ENCODE results near the gene C16orf96. TPM values are rescaled to one million over a fixed set of nuclear protein-coding genes. Genes with fewer than 3 reads are reported as not detected.

Gene C16orf96
- total and polyA plus RNA-seq, 2 of the 13 experiments (the other 11 are each of a cell fraction or from before 2014, with no cell fraction given) = 0.03 TPM; not detected in 1

DNA sequence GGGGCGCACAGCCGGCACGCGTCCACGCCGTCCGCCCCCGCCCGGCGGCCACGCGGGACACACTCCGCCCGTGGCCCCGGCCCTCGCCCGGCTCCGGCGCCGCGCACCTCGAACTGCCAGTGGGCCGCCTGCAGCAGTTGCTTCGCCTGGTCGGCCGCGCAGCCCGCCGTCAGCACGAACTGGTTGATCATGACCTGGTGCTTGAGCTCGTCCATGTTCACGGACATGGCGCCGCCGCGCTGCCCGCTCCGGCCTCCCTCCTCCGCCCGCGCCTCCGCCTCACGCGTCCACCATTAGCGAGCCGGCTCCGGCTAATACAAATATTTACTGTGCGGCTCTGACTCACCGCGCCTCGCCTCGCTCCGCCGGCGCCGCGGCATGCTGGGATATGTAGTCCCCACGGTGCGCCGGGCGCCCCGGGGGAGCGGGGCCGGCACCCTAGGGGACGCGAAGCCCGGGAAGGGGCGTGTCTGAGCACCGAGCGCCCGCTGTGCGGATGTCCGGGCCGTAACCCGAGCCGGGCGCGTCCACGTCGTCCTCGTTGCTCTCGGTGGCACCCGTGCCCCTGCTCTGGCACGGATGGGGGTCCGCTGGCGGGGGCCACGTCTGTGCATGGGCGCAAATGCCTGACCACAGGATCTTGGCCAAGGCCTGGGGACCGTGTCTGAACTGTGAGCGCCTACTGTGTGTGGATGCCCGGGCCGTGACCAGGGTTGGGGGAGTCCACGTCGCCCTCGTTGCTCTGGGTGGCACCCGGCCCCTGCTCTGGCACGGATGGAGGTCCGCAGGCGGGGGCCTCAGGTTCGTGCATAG, 58.6 kb downstream of the C16orf96 start, which contains the start of gene UBALD1 (continued):
- 0 out of 2 replicates have a peak, but pooled peaks have one; percentile 19 for TF ChIP-seq RFX3 (CRISPR knock-in tag; IDR thresholded peaks at IDR 0.05)
- TF ChIP-seq, protein P1, sequence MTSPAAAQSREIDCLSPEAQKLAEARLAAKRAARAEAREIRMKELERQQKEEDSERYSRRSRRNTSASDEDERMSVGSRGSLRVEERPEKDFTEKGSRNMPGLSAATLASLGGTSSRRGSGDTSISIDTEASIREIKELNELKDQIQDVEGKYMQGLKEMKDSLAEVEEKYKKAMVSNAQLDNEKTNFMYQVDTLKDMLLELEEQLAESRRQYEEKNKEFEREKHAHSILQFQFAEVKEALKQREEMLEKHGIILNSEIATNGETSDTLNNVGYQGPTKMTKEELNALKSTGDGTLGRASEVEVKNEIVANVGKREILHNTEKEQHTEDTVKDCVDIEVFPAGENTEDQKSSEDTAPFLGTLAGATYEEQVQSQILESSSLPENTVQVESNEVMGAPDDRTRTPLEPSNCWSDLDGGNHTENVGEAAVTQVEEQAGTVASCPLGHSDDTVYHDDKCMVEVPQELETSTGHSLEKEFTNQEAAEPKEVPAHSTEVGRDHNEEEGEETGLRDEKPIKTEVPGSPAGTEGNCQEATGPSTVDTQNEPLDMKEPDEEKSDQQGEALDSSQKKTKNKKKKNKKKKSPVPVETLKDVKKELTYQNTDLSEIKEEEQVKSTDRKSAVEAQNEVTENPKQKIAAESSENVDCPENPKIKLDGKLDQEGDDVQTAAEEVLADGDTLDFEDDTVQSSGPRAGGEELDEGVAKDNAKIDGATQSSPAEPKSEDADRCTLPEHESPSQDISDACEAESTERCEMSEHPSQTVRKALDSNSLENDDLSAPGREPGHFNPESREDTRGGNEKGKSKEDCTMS (CRISPR knock-in tag; conservative IDR thresholded peaks at IDR 0.05) = no peak
- peak in 1 of 2 experiments; percentile 28; a peak in 1 of 4 replicates for TF ChIP-seq EP300 (IDR thresholded peaks at IDR 0.05; ENCODE audit: low read depth in 2 of 2, low read length in 2 of 2)
- peak; percentile 60 for TF ChIP-seq EP300 (CRISPR knock-in tag; IDR thresholded peaks at IDR 0.05; ENCODE audit: borderline replicate concordance)
- no peak for TF ChIP-seq NR3C1 (CRISPR knock-in tag; IDR thresholded peaks at IDR 0.05)
- TF ChIP-seq ISX (CRISPR knock-in tag; conservative IDR thresholded peaks at IDR 0.05) = no peak
- no peak for TF ChIP-seq NFE2L1 (CRISPR knock-in tag; IDR thresholded peaks at IDR 0.05; ENCODE audit: borderline replicate concordance)
- TF ChIP-seq ARNTL (CRISPR knock-in tag; IDR thresholded peaks at IDR 0.05) = peak; percentile 83
- no peak for TF ChIP-seq CHD4 (IDR thresholded peaks at IDR 0.05; ENCODE audit: borderline replicate concordance, low read length)
- TF ChIP-seq EHMT2 (IDR thresholded peaks at IDR 0.05; ENCODE audit: borderline replicate concordance, low read depth, low read length) = no peak
- no peak; the same call in 1 of the 2 replicates for TF ChIP-seq ZNF343 (CRISPR knock-in tag; IDR thresholded peaks at IDR 0.05)
- no peak for TF ChIP-seq BORCS8-MEF2B (CRISPR knock-in tag; IDR thresholded peaks at IDR 0.05)
- TF ChIP-seq ATF1 (CRISPR knock-in tag; IDR thresholded peaks at IDR 0.05) = peak; percentile 64; the same call in 1 of the 2 replicates
- TF ChIP-seq, protein P2, sequence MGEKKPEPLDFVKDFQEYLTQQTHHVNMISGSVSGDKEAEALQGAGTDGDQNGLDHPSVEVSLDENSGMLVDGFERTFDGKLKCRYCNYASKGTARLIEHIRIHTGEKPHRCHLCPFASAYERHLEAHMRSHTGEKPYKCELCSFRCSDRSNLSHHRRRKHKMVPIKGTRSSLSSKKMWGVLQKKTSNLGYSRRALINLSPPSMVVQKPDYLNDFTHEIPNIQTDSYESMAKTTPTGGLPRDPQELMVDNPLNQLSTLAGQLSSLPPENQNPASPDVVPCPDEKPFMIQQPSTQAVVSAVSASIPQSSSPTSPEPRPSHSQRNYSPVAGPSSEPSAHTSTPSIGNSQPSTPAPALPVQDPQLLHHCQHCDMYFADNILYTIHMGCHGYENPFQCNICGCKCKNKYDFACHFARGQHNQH (CRISPR knock-in tag; IDR thresholded peaks at IDR 0.05) = peak; percentile 72; the same call in 1 of the 2 replicates
- peak; percentile 80 for TF ChIP-seq MED1 (CRISPR knock-in tag; IDR thresholded peaks at IDR 0.05)
- peak; percentile 86; the same call in 1 of the 2 replicates for TF ChIP-seq HOXA9 (CRISPR knock-in tag; IDR thresholded peaks at IDR 0.05; ENCODE audit: borderline replicate concordance)
- TF ChIP-seq HNRNPL (IDR thresholded peaks at IDR 0.05; ENCODE audit: low read depth, low read length) = 0 out of 2 replicates have a peak, but pooled peaks have one; percentile 84
- no peak for TF ChIP-seq KAT2B (IDR thresholded peaks at IDR 0.05; ENCODE audit: borderline replicate concordance, low read depth, low read length)
- TF ChIP-seq, protein P3, sequence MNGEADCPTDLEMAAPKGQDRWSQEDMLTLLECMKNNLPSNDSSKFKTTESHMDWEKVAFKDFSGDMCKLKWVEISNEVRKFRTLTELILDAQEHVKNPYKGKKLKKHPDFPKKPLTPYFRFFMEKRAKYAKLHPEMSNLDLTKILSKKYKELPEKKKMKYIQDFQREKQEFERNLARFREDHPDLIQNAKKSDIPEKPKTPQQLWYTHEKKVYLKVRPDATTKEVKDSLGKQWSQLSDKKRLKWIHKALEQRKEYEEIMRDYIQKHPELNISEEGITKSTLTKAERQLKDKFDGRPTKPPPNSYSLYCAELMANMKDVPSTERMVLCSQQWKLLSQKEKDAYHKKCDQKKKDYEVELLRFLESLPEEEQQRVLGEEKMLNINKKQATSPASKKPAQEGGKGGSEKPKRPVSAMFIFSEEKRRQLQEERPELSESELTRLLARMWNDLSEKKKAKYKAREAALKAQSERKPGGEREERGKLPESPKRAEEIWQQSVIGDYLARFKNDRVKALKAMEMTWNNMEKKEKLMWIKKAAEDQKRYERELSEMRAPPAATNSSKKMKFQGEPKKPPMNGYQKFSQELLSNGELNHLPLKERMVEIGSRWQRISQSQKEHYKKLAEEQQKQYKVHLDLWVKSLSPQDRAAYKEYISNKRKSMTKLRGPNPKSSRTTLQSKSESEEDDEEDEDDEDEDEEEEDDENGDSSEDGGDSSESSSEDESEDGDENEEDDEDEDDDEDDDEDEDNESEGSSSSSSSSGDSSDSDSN (CRISPR knock-in tag; IDR thresholded peaks at IDR 0.05) = peak; percentile 70
- TF ChIP-seq, protein P4, sequence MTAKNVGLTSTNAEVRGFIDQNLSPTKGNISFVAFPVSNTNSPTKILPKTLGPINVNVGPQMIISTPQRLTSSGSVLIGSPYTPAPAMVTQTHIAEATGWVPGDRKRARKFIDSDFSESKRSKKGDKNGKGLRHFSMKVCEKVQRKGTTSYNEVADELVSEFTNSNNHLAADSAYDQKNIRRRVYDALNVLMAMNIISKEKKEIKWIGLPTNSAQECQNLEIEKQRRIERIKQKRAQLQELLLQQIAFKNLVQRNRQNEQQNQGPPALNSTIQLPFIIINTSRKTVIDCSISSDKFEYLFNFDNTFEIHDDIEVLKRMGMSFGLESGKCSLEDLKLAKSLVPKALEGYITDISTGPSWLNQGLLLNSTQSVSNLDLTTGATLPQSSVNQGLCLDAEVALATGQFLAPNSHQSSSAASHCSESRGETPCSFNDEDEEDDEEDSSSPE (CRISPR knock-in tag; IDR thresholded peaks at IDR 0.05) = peak; percentile 85
- TF ChIP-seq, protein P5, sequence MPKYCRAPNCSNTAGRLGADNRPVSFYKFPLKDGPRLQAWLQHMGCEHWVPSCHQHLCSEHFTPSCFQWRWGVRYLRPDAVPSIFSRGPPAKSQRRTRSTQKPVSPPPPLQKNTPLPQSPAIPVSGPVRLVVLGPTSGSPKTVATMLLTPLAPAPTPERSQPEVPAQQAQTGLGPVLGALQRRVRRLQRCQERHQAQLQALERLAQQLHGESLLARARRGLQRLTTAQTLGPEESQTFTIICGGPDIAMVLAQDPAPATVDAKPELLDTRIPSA (CRISPR knock-in tag; IDR thresholded peaks at IDR 0.05; ENCODE audit: borderline replicate concordance) = no peak
- peak; percentile 47; the same call in 1 of the 2 replicates for TF ChIP-seq FOXO1 (CRISPR knock-in tag; IDR thresholded peaks at IDR 0.05)

Data from HepG2 (cell line).